Measurements from ENCODE around the gene CDC42.

Gene CDC42

DNA sequence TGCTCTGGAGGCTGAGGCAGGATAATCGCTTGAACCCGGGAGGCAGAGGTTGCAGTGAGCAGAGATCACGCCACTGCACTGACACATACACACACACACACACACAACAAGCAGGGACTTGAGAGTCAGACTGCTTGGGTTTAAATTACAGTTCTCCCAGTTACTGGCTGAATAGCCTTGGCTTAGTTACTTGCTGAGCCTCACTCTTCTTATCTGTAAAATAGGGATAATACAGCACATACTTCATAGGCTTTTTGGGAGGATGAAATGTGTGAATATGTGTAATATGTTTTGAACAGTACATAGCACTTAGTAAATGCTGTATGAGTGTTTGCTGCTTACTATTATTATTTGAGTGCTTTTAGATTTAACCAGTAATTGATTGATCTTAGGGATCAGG lies 23.8 kb downstream of the CDC42 start:
- DNase-seq = no peak

- DNase-seq = no peak
Observed at GRCh38 chr1:22077728-22078127, 25.2 kb downstream of the CDC42 start.

DNA sequence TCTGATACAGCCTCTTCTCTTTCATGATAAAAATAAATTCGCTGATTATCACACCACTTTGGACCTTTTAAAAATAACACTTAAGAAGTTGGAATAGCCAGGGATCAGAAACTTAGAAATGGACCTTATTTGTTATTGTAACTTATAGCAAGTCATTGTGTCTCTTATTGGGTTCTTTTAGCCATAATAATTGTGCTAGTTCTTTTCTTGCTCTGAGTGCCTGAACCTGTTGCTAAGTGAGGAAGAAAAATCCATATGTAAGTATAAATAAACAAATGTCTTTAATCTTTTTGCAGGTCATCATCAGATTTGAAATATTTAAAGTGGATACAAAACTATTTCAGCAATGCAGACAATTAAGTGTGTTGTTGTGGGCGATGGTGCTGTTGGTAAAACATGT lies 25.6 kb downstream of the CDC42 start:
- DNase-seq = no peak

DNA sequence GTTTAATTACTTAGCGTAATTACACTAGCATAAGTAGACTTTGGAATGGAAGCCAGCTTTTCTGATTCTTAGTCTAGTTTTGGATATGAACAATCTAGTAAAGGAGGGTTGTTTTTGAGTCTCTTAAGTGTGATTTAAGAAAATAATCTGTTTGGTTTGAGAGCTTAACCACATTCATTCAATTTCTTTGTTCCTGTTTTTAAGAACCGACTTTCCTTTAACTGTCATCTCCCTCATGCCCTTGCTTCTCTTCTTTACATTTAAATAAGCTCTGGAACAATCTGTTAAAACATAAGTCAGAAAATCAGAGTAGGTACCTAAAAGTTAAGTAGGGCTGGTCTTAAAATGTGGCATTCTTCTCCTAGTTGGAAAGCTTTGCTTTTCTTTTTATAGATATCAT lies 27.7 kb downstream of the CDC42 start:
- DNase-seq = no peak

GRCh38 chr1:22088331-22088730 lies 35.8 kb downstream of the CDC42 start:
- no peak for DNase-seq

- DNase-seq = no peak
Observed at GRCh38 chr1:22089134-22089571, 36.6 kb downstream of the CDC42 start.

DNA sequence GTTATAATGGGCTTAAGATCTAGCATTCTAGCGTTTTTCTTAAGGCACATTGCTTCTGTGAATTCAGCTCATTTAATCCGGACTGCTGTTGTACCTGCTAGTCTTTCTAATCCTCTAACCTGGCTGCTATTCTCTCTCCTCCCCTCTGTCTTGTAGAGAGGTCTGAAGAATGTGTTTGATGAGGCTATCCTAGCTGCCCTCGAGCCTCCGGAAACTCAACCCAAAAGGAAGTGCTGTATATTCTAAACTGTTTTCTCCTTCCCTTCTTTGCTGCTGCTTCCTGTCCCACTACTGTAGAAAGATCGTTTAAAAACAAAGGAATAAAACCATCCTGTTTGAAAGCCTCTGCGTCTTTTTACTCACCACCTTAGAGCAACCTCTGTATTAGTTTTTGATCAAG lies 37.3 kb downstream of the CDC42 start:
- DNase-seq = peak in 1 of 2 experiments; percentile 9

GRCh38 chr1:22090867-22091266 lies 38.4 kb downstream of the CDC42 start:
- no peak for DNase-seq

GRCh38 chr1:22092026-22092768 lies 39.7 kb downstream of the CDC42 start:
- DNase-seq = peak; percentile 8 to 75

DNA sequence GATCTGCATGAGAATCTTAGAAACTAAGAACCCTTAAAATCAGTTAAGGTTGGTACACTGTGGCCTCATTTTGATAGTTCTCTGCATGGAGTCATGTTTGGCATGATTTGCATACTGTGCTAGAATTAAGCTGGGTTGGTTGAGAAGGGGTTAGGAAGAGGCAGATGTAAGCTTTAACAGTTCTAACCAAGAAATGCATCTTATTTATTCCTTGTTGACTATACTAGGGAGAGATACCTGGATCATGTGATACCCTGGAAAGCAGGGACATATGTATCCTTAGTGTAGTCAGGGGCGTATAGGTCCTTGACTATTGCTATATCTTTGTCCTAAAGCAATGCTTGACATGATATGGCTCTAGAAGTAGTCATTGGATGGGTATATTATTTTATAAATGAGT lies 41.0 kb downstream of the CDC42 start:
- DNase-seq = no peak

DNA sequence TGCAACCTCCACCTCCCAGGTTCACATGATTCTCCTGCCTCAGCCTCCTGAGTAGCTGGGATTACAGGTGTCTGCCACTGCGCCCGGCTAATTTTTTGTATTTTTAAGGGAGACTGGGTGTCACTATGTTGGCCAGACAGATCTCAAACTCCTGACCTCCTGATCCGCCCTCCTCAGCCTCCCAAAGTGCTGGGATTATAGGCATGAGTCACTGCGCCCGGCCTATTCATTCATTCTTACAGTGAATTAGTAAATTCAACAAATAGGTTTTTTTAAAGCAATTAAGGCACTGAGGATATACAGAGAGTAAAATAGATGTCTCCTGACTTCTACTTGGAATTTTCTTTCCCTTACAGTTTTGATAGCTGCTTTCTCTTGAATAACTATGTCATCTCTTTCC lies 43.5 kb downstream of the CDC42 start:
- no peak for DNase-seq

- DNase-seq = no peak
Observed at GRCh38 chr1:22096463-22096862, 44.0 kb downstream of the CDC42 start.

GRCh38 chr1:22098752-22099151 lies 46.2 kb downstream of the CDC42 start:
- no peak for DNase-seq

DNA sequence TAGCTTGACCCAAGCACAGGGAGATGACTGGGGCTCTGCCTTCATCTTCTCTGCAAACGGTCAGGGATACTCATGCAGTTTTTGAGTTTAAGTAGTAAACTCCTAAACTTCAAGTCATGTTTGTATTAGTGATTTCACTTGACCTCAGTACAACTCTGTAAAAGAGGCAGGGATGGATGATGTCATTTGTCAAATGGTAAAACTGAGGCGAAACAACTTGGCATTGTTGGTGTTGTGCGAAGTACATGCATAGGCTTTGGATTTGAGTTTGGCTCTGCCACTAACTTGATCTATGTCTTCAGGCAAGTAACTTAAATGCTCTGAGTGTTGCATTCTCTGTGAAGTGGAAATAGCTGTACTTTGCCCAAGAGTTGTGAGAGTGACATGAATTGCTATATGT lies 47.7 kb downstream of the CDC42 start:
- no peak for DNase-seq

- DNase-seq = no peak
Observed at GRCh38 chr1:22101199-22101598, 48.7 kb downstream of the CDC42 start.

GRCh38 chr1:22101995-22102394 lies 49.5 kb downstream of the CDC42 start:
- no peak for DNase-seq

- no peak for DNase-seq
Observed at GRCh38 chr1:22102746-22103145, 50.2 kb downstream of the CDC42 start.

DNA sequence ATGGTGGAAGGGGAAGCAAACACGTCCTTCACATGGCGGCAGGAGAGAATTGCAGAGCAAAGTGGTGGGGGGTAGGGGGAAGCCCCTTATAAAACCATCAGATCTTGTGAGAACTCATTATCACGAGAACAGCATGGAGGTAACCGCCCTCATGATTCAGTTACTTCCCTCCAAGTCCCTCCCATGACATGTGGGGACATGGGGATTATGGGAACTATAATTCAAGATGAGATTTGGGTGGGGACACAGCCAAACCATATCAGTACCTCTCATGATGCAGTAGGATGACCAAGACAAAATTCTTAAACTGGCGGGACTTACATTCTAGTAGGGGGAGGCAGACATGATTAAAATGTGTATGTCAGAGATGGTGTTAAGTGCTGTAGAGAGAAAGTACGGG lies 51.6 kb downstream of the CDC42 start:
- DNase-seq = no peak

DNA sequence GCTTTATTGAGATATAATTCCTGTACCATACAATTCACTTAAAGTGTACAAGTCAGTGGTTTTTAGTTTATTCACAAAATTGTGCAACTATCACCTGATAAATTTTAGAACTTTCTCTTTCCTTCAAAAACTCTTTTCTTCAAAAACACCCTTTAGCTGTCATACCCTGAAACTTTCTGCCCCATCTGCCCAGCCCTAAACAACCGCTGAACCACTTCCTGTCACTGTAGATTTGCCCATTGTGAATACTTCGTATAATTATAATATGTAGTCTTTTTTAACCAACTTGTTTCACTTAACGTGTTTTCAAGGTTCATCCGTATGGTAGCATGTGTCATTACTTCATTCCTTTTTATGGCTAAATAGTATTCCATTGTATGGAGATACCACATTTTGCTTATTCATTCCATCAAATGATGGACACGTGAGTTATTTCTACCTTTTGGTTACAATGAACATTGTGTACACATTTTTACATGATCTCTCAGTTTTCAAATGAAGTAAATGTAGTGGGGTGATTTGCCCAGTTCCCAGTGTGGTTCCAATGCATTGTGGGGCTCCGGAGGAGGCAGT lies 52.4 kb downstream of the CDC42 start:
- no peak for DNase-seq

DNA sequence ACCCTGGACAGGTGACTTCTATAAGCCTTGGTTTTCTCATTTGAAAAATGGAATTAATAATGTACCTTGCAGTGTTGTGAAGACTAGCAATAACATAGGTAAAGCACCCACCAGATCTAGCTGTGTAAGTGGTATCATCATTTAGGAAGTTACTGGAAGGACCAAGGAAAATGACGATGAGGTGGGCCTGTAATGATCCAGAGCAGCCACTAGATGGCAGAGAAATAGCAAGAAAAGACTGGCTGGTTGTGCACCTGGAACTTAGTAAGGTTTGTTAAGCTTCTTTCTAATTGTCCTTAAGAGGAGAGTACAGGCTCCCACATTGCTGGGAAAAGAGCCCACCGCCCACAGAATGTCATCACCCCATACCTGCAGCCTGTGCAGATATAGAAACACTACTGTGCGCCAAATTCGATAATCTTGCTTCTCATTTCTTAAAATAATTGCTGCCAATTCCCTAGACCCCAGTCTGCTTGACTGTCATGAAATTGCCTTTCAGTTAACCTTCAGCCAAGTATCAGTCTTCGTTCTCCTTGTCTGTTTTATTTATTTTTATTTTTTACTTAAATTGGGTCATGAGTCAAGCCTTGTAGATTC lies 53.2 kb downstream of the CDC42 start:
- DNase-seq = peak in 1 of 2 experiments; percentile 33

DNA sequence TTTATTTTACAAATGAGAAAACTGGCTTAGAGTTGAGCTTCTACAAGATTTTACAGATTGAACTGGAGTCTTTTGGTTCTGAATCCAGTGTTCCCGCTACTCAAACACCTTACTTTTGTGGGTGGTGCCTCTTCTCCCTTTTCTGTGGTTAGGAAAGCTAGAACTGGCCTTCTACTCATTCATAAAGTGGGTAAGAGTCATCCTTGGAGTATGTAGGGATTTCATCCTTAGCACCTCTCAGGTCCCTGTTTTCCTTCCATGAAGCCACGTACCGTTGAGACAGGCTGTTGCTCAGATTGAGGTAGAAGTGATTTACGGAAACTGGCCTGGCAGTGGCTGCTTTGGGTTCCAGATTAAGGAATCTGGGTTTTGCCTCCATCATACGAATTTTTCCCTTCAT lies 54.6 kb downstream of the CDC42 start:
- DNase-seq = no peak

DNA sequence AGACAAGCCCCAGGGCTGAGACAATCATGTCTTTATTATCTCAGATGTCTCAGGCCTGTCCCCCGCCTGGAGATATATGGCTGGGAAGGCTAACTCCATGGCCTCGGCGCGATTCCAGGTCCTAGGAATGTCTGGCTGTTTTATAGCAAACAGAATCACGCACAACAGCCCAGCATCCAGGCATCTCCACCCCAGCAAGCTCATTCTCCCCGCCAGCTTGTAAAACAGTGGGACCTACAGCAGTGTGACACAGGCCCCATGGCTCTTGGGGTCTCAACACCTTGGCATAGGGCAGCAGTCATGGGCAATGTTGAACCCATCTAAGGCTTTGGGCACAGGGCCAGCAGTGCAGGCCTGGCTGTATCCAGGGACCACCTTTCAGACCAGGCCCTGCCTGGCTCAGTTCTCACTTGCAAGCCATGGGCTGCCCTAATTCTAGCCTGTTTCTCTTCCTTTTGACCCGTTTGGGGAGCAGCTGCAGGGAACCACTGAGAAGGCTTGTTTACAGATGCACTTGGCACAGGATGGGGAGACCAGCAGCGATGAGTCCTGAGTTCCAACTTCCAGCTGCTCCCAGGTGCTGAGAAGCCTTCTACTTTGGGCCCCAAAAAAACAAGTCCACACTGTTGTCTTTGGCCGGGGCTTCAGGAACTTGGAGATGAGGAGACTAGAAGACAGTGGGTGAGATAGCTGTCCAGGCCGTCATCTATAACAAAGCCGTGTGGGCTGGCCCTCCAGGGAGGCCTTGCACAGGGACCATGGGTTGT lies 56.0 kb downstream of the CDC42 start:
- DNase-seq = no peak

DNA sequence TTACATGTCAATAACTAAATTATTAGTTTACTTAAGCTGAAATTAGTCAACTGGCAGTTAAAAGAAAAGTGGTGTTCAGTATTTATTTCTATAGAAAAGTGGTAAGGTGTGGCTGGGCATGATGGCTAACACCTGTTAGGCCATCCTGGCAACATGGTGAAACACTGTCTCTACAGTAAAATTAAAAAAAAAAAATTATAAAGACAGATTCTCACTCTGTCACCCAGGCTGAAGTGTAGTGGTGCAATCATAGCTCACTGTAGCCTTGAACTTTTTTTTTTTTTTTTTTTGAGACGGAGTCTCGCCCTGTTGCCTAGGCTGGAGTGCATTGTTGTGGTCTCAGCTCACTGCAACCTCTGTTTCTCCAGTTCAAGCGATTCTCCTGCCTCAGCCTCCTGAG lies 57.5 kb downstream of the CDC42 start:
- no peak for DNase-seq

GRCh38 chr1:22111115-22111514 lies 58.6 kb downstream of the CDC42 start:
- no peak for DNase-seq

All from SW 1271 (cell line).